GM19043 (cell line): Measurements from ENCODE around the gene RTCA.
"Not testable (repeated sequence)": the region's sequence is repeated elsewhere in the genome, so short reads cannot be mapped to it uniquely, and the experiment has no call there.

ENCODE experiments used
- ATAC-seq: cut with Tn5 transposase; IDR thresholded peaks from one replicate; pipeline ENCODE4 v1.9.1; 2021; ENCODE audit warnings: low read depth; ENCODE audit not compliant: unreplicated experiment

The RTCA gene

DNA sequence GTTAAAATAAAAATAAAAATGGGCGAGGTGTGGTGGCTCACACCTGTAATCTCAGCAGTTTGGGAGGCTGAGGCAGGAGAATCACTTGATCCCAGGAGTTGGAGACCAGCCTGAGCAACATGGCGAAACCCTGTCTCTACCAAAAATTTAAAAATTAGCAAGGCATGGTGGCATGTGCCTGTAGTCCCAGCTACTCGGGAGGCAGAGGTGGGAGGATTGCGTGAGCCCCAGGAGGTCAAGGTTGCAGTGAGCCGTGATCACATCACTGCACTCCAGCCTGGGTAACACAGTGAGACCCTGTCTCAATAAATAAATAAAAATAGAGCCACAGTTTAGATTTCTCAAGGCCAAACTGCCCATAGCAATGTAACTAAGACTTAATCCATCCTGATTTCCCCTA, 9.7 kb upstream of the RTCA start:
- not testable (repeated sequence) for ATAC-seq

DNA sequence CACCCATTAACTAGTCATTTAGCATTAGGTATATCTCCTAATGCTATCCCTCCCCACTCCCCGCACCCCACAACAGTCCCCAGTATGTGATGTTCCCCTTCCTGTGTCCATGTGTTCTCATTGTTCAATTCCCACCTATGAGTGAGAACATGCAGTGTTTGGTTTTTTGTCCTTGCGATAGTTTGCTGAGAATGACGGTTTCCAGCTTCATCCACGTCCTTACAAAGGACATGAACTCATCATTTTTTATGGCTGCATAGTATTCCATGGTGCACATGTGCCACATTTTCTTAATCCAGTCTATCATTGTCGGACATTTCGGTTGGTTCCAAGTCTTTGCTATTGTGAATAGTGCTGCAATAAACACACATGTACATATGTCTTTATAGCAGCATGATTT, 7.6 kb upstream of the RTCA start:
- ATAC-seq, result not testable (repeated sequence)

DNA sequence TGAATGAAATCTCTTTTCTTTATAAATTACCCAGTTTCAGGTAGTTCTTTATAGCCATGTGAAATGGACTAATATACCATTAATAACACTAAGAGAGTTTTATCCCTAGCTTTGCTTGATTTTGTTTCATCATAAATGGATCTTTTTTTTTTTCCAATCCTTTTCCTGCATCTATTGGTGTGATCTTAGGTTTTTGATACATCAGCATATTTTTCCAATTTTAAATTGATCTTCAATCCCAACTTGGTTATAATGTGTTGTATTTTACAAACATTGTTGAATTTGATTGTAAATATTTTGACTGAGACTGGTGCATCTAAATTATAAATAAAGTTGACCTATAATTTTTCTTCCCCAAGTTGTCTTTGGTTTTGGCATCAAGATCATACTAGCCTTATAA, 4.3 kb upstream of the RTCA start:
- ATAC-seq, result no peak

DNA sequence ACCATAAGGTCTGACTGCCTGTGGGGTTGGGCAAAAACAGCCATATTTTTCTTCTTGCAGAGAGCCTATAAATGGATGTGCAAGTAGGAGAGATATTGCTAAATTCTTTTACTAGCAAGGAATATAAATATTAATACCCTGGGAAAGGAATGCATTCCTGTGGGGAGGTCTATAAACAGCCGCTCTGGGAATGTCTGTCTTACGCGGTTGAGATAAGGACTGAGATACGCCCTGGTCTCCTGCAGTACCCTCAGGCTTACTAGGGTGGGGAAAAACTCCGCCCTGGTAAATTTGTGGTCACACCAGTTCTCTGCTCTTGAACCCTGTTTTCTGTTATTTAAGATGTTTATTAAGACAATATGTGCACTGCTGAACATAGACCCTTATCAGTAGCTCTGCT, 1.9 kb upstream of the RTCA start:
- ATAC-seq, result not testable (repeated sequence)

DNA sequence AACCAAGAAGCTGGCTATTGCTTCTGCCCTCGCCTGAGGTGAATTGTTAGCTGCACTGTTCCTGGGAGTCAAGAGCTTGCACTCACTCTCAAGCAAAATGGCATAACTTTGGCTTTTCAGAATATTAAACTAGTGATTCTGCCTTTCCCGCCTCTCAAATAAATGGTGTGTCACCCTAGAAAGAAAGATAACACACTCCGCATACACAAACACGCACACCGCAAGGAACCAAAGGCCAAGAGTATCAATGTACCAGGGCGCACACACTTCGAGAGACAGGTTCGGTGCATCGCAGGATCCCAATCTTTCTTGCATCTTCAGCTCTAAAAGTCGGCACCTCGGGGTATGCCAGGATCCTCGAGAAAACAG, 470 bp upstream of the RTCA start:
- peak; percentile 16 for ATAC-seq

DNA sequence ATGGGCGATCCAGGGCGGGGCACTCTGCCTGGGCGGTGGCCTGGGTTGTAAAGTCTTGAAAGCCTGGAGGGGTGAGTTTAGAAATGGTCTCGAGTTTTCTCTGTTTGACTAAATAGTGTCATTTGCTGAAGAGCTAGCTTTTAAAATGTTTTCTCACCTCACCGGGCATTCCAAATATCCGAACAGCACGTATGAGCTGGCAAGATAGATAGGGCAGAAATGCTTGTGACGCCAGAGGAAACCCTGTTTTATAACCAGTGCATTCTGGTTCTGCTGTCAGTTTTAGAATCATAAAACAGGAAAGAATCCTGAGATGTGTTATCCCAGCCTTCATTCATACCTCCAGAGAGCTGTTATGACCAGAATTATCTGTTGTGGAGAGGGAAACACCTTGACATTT, 725 bp downstream of the RTCA start:
- peak; percentile 6 for ATAC-seq

DNA sequence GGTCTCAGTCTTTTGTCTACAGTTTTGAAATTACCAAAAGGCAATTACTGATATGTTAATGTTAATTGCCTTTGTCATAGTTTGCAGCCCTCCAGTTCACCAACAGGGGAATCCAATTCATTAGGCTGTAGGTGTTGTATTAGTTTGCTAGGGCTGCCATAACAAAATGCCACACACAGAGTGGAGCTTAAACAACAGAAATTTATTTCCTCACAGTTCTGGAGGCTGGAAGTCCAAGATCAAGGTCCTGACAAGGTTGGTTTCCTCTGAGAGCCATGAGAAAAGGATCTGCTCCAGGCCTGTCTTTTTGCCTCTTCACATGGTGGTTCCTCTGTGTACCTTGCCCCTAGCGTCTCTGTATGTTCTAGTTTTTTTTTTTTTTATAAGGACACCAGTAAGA, 1.3 kb downstream of the RTCA start:
- no peak for ATAC-seq

DNA sequence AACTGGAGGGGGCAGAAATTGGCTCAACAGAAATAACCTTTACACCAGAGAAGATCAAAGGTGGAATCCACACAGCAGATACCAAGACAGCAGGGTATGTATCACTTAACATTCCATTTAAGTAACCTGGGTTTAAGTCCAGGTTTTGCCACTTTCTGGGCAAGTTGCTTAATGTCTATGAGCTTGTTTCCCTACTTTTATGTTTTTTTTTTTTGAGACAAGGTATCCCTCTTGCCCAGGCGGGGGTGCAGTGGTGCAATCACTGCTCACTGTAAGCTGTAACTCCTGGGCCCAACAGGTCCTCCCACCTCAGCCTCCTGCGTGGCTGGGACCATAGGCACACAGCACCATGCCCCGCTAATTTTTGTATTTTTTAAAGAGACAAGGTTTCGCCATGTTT, 2.2 kb downstream of the RTCA start:
- no peak for ATAC-seq

DNA sequence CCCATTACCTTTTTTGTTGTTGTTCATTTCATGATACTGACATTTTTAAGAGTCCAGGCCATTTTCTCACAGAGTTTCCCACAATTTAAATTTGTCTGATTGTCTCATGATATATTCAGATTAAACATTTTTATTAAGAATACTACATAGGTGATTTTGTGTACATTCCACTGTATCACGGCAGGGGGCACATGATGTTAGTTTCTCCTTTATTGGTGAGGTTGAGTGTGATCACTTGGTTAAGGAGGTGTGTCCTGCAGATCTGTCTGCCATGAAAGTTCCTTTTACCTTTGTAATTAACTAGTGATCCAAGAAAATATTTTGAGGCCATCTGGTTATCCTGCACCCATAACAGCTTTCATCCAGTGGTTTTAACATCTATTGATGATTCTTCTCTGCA, 11.8 kb downstream of the RTCA start:
- no peak for ATAC-seq

DNA sequence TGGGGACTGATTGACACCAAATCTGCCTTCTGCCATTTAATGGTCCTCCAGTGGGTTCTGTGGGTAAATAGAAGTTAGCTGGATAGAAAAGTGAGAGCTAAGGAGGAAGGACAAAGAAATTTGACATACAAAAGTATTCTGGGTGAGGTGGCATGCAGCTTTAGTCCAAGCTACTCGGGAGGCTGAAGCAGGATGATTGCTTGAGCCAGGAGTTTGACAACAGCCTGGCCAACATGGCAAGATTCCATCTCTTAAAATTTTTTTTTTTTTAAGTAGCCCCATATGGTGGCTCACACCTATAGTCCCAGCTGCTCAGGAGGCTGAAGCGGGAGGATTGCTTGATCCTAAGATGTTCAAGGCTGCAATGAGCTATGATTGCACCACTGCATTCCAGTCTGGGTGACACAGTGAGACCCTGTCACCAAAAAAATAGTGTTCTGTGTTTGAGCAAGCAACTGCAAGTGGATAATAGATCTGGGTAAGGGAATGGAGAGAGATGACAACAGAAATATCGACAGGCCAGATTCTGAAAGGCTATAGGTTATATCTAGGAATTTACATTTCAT, 13.4 kb downstream of the RTCA start:
- ATAC-seq, result no peak

DNA sequence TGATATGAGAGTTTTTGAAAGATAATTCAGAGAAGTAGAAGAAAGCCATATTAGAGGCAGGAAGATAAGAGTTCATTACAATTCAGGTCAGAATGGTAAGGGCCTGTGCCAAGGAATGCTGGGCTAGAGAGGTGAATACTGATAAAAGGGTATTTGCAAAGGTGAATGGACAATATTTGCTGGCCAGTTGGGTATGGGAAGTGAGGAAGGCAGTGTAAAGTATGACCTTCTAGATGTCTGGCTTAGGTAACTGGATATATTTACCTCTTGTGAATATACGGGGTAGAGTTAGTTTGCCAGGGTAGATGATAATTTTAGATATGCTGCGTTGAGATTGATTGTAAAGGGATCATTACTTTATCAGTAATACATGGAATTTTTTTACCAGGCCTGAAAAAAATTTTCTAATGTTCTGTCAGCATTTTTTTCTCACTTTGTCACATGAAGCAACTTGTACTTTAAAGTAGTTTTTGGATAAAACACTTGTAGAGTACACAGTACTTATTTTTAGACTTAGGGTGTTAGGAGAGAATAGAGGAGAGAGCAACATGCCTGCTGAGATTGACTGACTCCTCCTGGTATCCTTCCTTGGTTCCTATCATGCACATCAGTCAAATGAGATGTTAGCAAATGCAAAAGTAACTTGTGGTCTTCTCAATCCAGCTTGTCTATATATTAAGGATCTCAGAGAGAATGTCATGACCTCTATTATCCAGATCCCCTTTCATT, 14.1 kb downstream of the RTCA start:
- no peak for ATAC-seq

DNA sequence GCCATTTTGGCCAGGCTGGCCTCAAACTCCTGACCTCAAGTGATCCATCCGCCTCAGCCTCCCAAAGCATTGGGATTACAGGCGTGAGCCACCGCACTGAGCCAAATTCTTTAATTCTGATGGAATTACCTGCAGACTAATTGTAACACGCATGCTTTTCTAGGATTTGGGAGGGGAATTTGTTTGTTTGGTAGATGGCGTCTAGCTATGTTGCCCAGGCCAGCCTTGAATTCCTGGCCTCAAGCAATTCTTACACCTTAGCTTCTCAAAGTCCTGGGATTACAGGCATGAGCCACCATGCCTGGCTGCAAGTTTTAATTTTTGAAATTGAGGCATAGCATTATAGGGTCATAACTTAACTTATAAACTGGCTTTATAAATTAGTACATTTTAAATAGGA, 18.6 kb downstream of the RTCA start:
- ATAC-seq, result no peak

DNA sequence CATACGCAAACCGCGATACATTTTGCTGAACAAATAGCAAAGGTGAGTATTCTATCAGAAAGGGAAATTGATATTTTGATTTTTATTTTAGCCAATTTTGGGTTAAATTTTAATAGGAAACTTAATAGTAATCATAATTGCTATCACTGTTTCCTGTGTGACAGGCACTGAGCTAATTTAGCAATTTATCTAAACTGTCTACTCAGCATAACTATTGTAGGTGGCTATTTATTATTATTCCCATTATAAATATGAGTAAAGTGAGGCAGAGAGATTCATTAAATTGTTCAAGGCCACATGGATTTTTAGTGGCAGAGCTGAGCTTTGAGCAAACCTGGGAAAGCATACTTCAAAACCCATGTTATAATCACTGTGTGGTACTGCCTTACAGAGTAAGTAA, 21.1 kb downstream of the RTCA start:
- no peak for ATAC-seq

DNA sequence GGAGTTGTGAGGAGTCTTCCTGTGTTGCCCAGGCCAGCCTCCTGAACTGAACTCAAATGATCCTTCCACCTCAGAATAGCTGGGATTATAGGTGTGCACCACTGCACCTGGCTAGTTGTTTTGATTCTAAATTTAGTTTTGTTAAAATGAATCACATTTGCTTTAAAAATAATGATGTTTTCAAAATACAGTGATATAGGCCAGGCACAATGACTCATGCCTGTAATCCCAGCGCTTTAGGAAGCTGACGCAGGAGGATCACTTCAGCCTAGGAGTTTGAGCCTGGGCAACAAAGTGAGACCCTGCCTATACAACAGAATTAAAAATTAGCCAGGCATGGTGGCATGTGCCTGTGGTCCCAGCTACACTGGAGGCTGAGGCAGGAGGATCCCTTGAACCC, 24.3 kb downstream of the RTCA start:
- no peak for ATAC-seq

DNA sequence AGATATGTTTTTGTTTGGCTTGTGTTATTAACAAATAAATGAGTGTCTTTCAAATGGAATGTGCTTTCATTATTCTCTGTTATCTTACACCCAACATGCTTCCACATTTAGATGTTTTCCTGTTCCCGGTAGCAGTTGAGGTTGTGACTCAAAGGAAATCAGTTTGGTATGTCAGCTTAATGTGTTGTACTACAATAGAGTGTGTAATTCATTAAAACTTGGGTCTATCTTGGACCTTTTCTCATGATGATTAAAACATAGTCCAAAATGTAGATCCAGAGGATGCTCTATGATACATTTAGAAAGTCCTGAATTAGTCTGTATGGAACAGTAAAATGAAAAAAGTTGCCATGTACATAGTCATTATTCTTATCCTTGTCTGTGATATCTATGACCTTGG, 26.7 kb downstream of the RTCA start:
- no peak for ATAC-seq

DNA sequence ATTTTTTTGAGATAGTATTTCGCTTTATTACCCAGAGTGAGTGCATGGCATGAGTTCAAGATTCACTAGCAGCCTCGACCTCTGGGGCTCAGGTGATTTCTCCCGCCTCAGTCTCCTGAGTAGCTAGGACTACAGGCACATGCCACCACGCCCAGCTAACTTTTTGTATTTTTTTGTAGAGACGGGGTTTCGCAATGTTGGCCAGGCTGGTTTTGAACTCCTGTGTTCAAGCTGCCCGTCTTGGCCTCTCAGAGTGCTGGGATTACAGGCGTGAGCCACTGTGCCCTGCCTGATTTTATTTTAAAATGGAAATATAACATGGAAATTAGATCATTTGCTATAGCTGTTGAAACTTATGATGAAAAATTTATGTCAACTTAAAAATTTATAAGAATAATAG, 30.1 kb downstream of the RTCA start:
- no peak for ATAC-seq

DNA sequence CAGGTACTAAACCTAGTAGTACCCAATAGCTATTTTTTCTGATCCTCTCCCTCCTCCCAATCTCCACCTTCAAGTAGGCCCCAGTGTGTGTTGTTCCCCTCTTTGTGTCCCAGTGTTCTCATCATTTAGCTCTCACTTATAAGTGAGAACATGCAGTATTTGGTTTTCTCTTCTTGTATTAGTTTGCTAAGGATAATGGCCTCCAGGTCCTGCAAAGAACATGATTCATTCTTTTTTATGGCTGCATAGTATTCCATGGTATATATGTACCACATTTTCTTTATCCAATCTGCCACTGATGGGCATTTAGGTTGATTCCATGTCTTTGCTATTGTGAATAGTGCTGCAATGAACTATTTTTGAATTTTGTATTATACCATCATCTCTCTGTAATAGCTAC, 31.0 kb downstream of the RTCA start:
- not testable (repeated sequence) for ATAC-seq

DNA sequence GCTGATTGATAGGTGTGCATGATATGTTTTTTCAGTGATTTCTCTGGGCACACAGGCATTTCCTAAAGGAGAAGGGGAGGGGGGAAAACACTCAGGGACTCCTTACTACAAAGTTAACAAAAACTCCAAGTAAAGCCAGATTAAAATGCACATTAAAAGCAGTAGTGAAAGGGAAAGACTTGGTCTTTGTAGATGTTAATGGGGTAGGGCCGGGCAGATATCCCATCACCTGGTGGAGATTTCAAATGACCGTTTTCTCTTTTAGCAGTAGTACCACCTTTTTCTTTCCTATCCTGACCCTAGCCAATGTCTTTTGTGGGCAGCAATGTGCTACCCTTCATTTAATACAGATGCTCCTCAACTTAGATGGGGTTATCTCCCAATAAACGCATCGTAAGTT, 32.5 kb downstream of the RTCA start:
- no peak for ATAC-seq

DNA sequence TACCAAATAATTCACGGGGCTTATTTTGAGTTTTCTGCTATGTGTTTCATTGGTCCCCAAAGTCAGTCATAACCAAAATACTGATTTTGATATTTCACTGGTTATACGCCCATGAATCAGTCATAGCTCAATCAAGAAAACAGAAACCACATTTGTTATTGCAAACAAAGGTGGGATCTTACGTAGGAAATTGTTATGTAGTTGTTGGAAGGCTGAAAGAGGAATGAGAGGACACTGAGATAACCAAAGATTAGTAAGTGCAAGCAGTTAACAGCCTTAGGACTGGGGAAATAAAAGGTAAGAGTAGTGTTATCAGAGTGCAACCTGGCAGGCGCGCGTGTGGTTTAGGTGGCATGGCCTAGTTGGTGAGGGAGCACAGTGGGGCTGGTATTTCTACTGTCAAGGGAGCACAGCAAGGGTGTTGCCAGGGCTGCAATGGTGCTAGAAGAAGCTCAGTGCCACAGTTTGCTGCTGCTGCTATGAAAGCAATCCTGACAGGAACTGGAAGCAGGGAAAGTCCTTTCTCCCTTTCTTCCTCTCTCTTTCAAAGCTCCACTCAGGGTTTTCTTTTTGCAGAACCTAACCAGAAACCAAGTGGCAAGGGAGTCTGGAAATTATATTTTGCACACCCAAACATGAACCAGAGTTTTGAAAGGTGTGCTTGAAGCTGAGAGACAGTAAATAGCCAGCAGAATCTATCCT, 33.7 kb downstream of the RTCA start:
- ATAC-seq, result no peak

DNA sequence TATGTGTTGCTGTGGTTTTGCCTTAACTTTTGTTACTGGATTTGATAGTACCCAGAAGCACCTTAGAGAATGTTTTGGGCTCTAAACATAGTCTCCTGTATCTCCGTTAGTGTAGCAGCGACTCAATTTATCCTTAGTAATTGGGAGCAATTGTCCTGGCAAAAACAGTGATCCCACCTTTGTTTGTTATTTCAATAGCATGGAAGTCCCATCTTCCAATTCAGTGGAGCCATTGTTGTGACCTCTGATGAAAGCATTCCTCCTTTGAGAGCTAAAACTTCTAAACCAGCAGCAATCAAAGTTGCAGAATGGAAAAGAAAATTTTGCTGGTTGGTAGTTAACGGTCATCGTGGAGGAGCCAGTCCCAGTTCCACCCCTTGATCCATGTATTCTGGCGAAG, 34.7 kb downstream of the RTCA start:
- no peak for ATAC-seq

DNA sequence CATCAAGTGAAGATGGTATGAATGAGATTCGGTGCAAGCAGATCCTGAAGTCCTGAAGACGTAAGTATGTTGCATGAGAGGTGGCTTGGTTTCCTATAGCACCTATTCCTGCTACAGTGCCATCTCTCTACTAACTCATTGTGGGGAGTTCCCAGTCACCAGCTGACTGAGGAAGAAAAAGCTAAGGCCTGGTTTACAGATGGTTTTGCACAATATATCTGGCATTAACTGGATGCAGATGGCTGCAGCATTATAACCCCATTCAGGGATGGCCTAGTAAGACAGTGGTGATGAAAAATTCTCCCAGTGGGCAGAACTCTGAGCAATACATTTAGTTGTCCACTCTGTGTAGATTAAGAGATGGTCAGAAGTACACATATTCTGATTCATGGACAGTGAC, 36.7 kb downstream of the RTCA start:
- no peak for ATAC-seq

DNA sequence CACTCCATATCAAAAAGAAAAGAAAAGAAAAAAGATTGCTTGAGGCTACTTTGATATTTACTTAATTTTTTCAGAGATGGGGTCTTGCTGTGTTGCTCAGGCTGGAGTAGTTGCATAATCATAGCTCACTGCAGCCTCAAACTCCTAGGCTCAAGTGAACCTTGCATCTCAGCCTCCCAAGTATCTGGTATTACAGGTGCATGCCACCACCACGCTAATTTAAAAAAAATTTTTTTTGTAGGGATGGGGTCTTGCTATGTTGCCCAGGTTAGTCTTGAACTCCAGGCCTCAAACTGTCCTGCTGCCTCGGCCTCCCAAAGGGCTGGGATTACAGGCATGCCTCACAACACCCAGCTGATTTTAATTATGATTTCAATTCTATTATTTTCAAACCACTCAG, 38.2 kb downstream of the RTCA start:
- no peak for ATAC-seq
